Mesothelial cell of epicardium (in vitro differentiated cells): Measurements from ENCODE around the gene RAX. TPM values are rescaled to one million over a fixed set of nuclear protein-coding genes. Genes with fewer than 3 reads are reported as not detected.

Experiments used
- DNase-seq, 2 experiments: peaks; one replicate each; pipeline ENCODE4 v3.0.0; 2021; ENCODE audit warnings: low spot score in 2 of 2; ENCODE audit not compliant: unreplicated experiment in 2 of 2
- H3K27ac Mint-ChIP-seq: 2 replicates; pipeline ENCODE4 v1.8.0; 2021; ENCODE audit warnings: mixed read lengths
- H3K27me3 Mint-ChIP-seq: 2 replicates; pipeline ENCODE4 v1.8.0; 2021; ENCODE audit warnings: low read depth, mixed read lengths
- H3K36me3 Mint-ChIP-seq: 2 replicates; pipeline ENCODE4 v1.8.0; 2021; ENCODE audit warnings: mixed read lengths
- H3K4me1 Mint-ChIP-seq: 2 replicates; pipeline ENCODE4 v1.8.0; 2021; ENCODE audit warnings: mixed read lengths
- H3K4me3 Mint-ChIP-seq: 2 replicates; pipeline ENCODE4 v1.8.0; 2021; ENCODE audit warnings: mild to moderate bottlenecking, moderate library complexity, mixed read lengths
- H3K9me3 Mint-ChIP-seq: 2 replicates; pipeline ENCODE4 v1.8.0; 2021; ENCODE audit warnings: mixed read lengths
- total RNA-seq: library from RNA; stranded (reverse); gene quantifications from 3 replicates; pipeline ENCODE4 v1.2.1, GENCODE V29; 2021
- TF ChIP-seq, protein P1 (sequence below): fragments of 200-600 bp; sonication (generic); IDR thresholded peaks from one replicate; pipeline ENCODE4 v1.5.0; 2021; ENCODE audit warnings: antibody characterized with exemption; ENCODE audit not compliant: unreplicated experiment

RAX gene
- total RNA-seq, 1 donor from 2014 or later = not detected

DNA sequence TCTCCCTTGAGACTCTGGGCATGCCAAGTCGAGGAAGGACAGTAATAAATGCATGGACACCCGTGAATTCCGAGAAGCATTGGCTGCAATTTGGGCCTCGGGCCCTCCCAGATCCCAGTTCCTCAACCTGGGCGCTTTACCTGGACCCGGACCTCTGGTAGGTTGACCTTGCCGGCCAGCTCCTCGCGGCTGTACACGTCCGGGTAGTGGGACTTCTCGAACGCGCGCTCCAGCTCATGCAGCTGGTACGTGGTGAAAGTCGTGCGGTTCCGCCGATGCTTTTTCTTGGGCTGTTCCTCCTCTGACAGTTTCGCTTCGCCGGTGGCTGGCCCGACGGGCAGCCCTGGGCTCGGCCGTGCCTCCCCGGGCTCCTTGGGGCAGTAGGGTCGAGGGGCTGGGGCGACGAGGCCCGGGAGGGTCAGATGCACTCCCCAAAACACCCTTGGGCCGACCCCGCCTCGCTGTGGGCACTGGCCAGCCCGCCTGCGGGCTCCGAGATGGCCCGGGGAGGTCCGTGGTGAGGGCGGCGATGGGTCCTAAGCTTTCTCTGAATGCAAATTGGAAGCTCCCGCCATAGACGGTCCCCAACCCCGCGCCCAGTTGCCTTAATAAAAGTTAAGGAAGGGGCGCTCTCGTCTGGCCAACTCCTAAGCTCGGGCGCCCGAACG lies 899 bp downstream of the RAX start:
- H3K9me3 Mint-ChIP-seq = no peaks in the 10 kb centered on the region
- H3K4me1 Mint-ChIP-seq = peaks cover 24% of the 10 kb centered on the region
- H3K36me3 Mint-ChIP-seq = no peaks in the 10 kb centered on the region
- peaks cover 91% of the 10 kb centered on the region for H3K27me3 Mint-ChIP-seq
- TF ChIP-seq, protein P1, sequence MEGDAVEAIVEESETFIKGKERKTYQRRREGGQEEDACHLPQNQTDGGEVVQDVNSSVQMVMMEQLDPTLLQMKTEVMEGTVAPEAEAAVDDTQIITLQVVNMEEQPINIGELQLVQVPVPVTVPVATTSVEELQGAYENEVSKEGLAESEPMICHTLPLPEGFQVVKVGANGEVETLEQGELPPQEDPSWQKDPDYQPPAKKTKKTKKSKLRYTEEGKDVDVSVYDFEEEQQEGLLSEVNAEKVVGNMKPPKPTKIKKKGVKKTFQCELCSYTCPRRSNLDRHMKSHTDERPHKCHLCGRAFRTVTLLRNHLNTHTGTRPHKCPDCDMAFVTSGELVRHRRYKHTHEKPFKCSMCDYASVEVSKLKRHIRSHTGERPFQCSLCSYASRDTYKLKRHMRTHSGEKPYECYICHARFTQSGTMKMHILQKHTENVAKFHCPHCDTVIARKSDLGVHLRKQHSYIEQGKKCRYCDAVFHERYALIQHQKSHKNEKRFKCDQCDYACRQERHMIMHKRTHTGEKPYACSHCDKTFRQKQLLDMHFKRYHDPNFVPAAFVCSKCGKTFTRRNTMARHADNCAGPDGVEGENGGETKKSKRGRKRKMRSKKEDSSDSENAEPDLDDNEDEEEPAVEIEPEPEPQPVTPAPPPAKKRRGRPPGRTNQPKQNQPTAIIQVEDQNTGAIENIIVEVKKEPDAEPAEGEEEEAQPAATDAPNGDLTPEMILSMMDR = no peak
- H3K4me3 Mint-ChIP-seq = no peak overlapping the region
- H3K27ac Mint-ChIP-seq = no peak overlapping the region
- DNase-seq = no peak

DNA sequence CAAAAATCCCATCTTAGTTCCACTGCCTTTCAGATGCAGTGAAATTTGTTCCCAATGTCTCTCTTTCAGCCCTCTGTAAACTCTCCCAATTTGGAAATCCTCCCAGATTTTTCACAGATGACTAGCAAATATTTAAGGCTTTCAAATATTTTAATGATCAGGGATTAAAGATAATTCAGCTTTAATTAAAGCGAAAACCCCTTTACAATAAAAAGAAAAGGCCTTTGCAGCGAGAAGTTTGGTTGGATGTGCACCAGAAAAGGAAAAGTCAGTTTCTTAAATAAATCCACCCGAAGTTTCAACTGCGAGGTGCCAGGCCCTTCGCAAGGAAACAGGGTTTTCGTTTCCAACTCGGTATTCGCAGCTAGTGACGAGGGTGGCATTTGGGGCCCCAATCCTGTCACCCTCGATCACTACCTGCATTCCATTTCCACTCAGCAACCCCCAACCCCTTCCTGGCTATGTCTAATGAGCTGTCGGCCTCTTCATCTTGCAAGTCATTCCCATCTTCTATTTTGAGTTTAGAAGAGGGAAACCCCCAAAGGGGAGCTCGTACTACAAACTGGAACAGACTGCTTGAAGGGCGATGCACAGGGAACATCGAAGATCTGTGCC lies 1.5 kb downstream of the RAX start:
- H3K4me3 Mint-ChIP-seq = no peak overlapping the region
- TF ChIP-seq, protein P1 = no peak

DNA sequence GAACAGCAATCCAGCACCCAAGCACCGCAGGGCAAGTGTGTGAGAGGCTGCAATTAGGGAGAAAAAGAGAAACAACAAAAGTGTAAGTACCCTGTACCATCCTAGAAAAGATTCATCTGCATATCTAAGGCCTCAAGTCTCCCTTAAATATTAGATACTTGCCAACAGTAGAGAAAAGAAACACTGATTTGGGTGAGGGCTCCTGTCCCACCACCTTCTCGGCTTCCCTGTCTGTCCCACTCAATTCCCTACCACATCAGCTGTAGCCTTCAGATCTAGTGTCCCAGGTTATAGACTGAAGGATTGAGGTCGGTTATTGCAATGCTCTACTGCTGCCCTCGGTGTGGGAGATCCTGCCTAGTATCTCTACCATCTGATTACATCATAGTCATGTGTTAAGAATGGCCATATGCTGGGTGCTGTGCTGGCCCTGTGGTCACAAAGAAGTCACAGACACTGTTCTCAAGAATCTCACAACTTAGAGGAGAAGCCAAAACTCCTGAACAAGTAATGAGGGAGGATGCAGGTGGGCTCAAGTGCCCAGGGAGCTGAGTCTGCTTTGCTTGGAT lies 2.5 kb downstream of the RAX start:
- H3K4me1 Mint-ChIP-seq = peaks cover 24% of the 10 kb centered on the region
- no peak overlapping the region for H3K4me3 Mint-ChIP-seq
- no peaks in the 10 kb centered on the region for H3K9me3 Mint-ChIP-seq
- no peak overlapping the region for H3K27ac Mint-ChIP-seq
- no peak for DNase-seq
- no peaks in the 10 kb centered on the region for H3K36me3 Mint-ChIP-seq
- H3K27me3 Mint-ChIP-seq = peaks cover 91% of the 10 kb centered on the region
- TF ChIP-seq, protein P1 = no peak

More for the DNA sequence above, 1.5 kb downstream of the RAX start:
- Mint-ChIP-seq H3K4me1 (peaks cover 24% of the 10 kb centered on the region), H3K27me3 (peaks cover 91% of the 10 kb centered on the region), H3K9me3 (no peaks in the 10 kb centered on the region), H3K36me3 (no peaks in the 10 kb centered on the region), H3K27ac (no peak overlapping the region)
- DNase-seq = no peak

DNA sequence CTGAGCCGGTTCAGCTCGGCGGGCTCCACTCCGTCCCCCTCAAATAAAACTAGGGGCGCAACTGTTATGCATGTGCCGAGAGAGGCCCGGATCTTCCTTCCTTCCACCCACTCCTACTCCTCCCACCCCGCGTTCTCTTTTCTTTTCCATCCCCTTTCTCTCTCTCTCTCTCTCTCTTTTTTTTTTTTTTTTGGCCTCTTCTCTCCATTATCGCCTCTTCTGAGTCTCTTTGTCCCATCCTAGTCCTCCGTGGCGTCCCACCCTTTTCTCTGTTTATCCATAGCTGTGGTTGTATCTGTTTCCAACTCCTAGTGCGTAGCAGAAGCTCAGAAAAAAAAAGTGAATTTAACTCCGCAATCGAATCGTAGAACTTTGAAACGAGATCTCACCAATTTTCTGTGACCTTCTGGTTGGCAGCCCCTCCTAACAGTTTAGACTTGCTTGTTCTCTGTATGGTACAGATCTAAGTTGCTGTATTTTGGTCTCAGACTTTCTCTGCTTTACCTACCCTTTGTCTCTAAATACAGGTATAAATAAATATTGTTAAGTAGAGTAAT lies 3.6 kb downstream of the RAX start:
- Mint-ChIP-seq H3K4me3 (peak overlapping the region; percentile 52), H3K27ac (no peak overlapping the region), H3K27me3 (peaks cover 92% of the 10 kb centered on the region), H3K9me3 (no peaks in the 10 kb centered on the region), H3K4me1 (peaks cover 24% of the 10 kb centered on the region), H3K36me3 (no peaks in the 10 kb centered on the region)
- TF ChIP-seq, protein P1 = no peak
- DNase-seq = no peak

DNA sequence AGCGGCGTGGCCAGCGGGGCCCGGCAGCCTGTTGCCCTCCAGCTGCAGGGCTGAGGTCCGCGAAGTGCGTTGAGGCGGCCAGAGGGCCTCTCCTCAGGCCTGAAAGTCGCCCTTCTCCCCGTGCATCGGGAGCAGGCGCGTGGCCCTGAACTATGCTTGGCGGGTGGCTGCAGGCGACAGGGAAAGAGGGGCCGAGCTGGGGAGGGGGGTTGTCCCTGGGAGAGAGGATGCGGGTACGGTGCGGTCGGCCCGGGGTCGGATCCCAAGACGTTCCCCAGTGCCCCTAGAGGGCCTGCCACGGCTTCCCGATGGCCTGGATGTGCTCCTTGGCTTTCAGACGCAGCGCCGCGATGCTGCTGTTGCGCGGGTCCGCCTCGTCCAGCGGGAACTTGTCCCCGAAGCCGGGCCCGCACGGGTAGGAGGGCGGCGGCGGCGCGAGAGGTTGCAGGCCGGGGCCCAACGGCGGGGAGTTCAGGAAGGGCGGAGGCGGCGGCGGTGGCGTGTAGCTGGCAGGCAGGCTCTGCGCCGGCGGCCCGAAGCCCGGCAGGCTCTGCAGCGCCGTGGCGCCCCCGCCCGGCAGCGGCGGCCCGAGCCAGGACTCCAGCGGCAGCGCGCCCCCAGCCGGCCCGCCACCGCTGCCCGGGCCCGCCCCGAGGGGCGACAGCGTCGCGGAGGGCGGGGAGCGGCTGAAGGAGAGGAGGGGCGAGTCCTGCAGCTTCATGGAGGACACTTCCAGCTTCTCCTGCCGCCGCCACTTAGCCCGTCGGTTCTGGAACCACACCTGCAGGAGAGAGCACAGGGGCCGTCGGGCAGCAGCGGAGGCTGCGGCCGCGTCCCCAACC lies 4.3 kb downstream of the RAX start:
- Mint-ChIP-seq H3K27ac (no peak overlapping the region), H3K36me3 (no peaks in the 10 kb centered on the region), H3K4me1 (peaks cover 22% of the 10 kb centered on the region)

More for the DNA sequence above, 4.3 kb downstream of the RAX start:
- peaks cover 92% of the 10 kb centered on the region for H3K27me3 Mint-ChIP-seq
- H3K4me3 Mint-ChIP-seq = peak overlapping the region; percentile 52
- no peaks in the 10 kb centered on the region for H3K9me3 Mint-ChIP-seq
- TF ChIP-seq, protein P1 = no peak
- DNase-seq = peak in 1 of 2 experiments; percentile 66
